Activated CD8-positive, alpha-beta memory T cell treated with anti-CD3 and anti-CD28 coated beads, Interleukin-2, amount 50 U/mL, for 24 hours (primary cell): ENCODE measurements around the gene LRRC40.
A peak's percentile ranks its signal among the peaks of the same experiment; 100 is the strongest.
"Not testable (repeated sequence)": the region's sequence is repeated elsewhere in the genome, so short reads cannot be mapped to it uniquely, and the experiment has no call there.

Experiments
- DNase-seq: peaks from one replicate; pipeline ENCODE4 v3.0.0-alpha.2; 2020; ENCODE audit errors: extremely low read depth

Gene LRRC40

GRCh38 chr1:70205434-70206118 is at the start of gene LRRC40:
Gene LRRC40, minus strand, starts transcription at chr1:70205579. Its CDS starts 39 bp downstream, at chr1:70205540.
- peak; percentile 91 for DNase-seq

GRCh38 chr1:70248729-70249128 is 43.4 kb upstream of the LRRC40 start:
- DNase-seq: no peak

GRCh38 chr1:70247768-70248167 is 42.4 kb upstream of the LRRC40 start:
- no peak for DNase-seq

DNA sequence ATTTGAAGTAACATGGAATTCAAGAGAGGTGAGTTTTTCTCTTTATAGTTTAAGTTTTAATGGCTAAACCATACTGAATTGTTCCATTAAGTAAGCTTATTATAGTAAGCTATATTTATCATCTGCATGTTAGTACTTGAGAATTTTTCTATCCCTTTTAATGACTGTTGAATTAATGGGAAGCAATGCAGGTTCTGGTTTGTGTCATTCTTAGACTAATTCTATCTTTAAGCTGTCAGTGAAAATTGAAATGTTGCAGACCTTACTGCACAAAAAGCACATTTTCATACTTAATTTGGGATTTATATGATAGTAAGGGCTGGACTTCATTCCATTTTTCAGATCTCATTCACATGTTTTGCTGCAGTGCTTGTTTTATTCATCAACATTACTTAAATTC is 41.7 kb upstream of the LRRC40 start:
- no peak for DNase-seq

DNA sequence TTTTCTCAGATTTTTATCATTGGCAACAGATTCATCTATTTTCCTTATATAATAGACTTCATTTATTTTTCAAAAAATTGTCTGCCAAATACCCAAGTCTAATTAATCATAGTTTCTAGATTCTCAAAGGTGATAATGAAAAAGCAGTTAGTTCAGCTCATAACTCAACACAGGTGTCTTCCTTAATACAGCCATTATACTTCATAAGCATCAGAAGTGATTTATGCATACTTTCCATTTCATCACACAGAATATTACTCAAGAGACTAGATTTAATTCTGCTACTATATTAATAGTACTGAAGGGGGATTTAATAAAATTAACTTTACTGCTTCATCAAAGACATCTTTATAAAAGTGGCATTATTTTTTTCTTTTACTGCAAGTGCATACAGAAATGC is 34.6 kb upstream of the LRRC40 start:
- no peak for DNase-seq

DNA sequence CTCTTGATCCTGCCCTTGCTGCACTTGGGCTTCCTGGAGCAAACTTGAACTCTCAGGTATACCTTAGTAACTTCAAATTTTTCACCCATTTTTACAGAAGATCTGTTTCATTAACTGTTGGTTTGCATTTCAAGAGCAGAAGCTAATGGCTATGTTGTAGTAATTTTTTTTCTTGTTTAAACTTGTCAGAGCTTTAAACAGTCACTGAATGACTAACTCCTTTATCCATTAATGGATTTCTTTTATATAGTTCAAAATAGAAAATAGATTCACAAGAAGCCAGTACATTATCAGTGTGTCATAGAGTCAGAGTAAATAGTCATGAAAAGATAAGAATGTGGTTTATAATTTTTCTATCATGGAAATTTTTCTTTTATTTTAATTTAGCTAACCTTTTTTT is 29.4 kb upstream of the LRRC40 start:
- DNase-seq: no peak

- DNase-seq: no peak
Observed at GRCh38 chr1:70231475-70231874, 26.1 kb upstream of the LRRC40 start.

- no peak for DNase-seq
Observed at GRCh38 chr1:70228670-70229069, 23.3 kb upstream of the LRRC40 start.

DNA sequence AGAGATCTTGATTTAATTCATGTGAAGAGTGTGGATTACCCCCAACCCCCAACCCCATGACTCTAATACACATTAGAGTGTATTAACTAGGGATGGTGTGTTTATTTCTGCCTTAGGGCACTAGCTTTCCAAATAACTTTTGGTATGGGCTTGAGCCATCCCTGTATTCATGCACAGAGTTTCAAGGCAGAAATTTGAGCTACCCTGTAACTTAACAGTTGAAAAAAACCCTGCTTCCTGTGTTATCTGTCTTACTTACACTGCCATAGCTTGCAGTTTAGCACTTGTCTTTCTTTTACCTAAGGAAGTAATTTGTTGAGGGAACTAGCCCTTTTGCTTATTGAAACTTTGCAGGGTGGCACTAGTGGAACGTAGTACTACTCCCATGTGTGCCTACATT is 22.1 kb upstream of the LRRC40 start:
- DNase-seq: no peak

- no peak for DNase-seq
Observed at GRCh38 chr1:70224954-70225353, 19.6 kb upstream of the LRRC40 start.

DNA sequence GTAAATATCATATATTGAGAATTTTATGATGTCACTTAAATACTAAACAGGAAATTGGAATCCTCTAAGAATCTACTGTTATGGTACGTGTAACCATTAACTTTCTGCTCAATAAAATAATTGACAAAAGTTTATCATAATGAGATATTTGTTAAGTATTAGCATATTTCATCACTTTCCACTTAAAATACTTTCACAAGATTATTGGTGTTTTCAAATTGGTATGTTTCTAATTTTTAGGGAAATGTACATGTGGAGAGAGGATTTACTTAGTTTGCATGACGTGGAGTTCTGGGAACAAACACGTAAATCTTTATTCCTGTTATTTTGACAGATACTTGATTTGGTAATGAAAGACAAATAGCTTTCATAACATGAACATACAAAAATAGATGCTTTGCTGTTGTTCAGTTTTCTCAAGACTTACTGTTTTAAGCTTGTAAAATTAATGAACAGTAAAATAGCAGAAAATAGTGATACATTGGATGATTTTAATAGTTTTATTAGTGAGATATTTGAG is 17.4 kb upstream of the LRRC40 start:
- DNase-seq: no peak

DNA sequence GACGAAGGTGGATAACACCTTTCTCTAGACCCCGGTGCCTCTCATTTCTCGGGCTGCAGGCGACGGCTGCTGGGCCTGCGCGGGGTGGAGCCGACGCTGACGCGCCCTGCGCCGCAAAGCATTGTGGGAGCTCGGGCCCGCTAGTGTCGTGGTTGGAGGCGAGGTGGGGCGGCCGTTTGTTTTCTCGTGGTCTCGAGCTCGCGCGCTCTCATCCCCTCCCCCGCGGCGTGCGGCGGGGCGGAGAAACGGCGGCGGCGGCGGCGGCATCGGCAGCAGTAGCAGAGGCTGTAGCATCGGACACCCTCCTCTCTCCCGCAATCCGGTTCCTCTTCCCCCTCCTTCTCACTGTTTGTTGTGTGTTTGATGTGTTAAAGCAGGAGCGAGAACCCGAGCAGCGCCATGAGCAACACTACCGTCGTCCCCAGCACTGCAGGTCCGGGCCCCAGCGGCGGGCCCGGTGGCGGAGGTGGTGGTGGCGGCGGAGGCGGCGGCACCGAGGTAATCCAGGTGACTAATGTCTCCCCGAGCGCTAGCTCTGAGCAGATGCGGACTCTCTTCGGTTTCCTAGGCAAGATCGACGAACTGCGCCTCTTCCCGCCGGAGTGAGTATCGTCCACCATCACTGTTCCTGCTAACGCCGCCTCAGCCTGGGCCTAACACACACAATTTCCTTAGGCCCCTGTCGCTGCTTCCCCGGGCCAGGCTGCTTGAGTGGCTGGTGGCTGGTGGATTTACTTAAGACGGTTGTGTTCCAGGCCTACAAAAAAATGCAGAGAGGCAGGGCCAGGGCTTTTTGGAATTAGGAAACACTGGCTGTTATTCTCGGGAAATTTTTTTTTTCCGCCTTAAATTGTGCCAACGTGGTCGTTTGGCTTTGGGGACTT is 16.1 kb upstream of the LRRC40 start, which contains the start of gene SRSF11:
SRSF11 (plus strand) TSS at position 143 of the 884 bp plus-strand sequence; CDS start at position 400, 257 bp downstream.
- DNase-seq: peak; percentile 91

DNA sequence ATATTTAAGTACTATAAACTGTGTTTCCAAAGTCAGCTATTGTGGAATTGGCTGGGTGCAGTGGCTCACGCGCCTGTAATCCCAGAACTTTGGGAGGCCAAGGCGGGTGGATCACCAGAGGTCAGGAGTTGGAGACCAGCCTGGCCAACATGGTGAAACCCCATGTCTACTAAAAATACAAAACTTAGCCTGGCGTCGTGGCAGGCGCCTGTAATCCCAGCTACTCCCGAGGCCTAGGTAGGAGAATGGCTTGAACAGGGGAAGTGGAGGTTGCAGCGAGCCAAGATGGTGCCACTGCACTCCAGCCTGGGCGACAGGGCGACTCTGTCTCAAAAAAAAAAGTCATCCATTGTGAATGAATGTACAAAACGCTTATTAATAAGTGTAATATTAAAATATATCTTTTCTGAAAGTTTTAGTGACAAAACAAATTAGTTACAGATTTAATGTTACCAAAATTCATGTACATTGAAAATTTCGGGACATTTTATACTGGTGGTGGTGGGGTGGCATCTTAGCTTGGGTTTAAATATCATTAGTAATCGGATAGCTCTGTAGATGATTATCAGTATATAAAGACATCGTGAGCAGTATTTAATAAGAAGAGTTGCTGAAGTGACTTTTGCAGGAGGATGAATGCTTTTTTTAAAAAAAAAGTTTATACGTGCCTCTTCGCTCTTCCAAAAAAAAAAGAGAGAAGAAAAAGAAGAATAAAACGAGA is 15.3 kb upstream of the LRRC40 start:
- DNase-seq: no peak

- no peak for DNase-seq
Observed at GRCh38 chr1:70220015-70220414, 14.6 kb upstream of the LRRC40 start.

- no peak for DNase-seq
Observed at GRCh38 chr1:70211541-70211940, 6.2 kb upstream of the LRRC40 start.

DNA sequence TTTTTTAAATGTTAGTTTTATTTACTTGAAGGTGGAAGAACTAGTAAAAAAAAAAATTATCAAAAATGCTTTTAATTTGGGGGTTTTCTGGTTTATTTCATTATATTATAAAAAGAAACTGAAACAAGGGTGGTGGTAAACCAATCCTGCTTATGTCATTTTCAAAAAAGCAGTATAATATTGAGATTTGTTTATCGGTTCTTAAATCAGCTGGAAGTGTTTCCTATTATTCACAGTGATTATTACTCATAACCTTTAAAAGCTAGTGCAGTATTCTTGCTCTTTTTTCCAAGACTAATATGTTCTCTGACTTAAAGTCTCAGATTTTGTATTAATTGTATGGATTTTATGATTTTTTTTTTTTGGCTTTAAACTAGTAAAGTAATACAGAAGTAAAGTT is 5.4 kb upstream of the LRRC40 start:
- DNase-seq: no peak

- DNase-seq: no peak
Observed at GRCh38 chr1:70208292-70208691, 2.9 kb upstream of the LRRC40 start.

- no peak for DNase-seq
Observed at GRCh38 chr1:70207492-70207891, 2.1 kb upstream of the LRRC40 start.

DNA sequence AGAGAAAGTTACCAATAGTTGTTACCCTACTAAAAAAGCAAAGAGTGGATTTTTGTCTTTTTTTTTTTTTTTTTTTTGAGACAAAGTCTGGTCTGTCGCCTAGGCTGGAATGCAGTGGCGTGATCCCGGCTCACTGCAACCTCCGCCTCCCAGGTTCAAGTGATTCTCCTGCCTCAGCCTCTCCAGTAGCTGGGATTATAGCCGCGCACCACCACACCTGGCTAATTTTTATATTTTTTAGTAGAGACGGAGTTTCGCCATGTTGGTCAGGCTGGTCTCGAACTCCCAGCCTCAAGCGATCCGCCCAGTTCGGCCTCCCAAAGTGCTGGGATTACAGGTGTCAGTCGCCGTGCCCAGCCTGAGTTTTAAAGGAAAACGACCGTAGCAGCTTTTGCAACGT is 1.5 kb upstream of the LRRC40 start:
- DNase-seq: not testable (repeated sequence)

GRCh38 chr1:70205071-70205433 is 327 bp downstream of the LRRC40 start:
- no peak for DNase-seq

DNA sequence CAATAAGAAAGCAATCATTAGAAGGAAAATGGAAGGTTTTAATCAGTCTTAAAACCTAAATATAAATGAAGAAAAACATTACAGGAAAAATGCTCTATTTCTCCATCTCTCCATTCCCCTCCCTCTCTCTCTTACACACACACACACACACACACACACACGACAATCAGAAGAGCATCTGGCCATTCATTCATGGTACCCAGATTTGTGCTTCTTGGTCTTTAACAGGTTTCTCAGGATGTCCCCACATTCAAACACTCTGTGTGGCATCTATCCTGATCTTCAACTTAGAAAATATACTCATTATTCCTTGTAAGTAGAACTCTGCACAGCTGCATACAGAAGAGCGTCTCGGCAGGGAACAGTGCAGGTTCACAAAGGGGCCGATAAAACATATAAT is 779 bp downstream of the LRRC40 start:
- DNase-seq: no peak

GRCh38 chr1:70204139-70204538 is 1.2 kb downstream of the LRRC40 start:
- DNase-seq: no peak
